Testis (tissue), 3 donors: Measurements from ENCODE around the gene AGAP1. TPM values are rescaled to one million over a fixed set of nuclear protein-coding genes. Genes with fewer than 3 reads are reported as not detected.

Source experiments
- DNase-seq: peaks from one replicate; pipeline ENCODE4 v3.0.0-alpha.2; 2019
- H3K27ac ChIP-seq, 2 donors: fragments of 200-600 bp; sonication (generic); one replicate each; pipeline ENCODE4 v1.5.1; 2019
- H3K27me3 ChIP-seq: fragments of 200-600 bp; sonication (generic); one replicate; pipeline ENCODE4 v1.5.1; 2019
- H3K36me3 ChIP-seq: fragments of 200-600 bp; sonication (generic); one replicate; pipeline ENCODE4 v1.5.1; 2017; ENCODE audit warnings: low read depth; ENCODE audit errors: missing control alignments
- H3K4me1 ChIP-seq: fragments of 200-600 bp; sonication (generic); one replicate; pipeline ENCODE4 v1.5.1; 2019
- H3K4me3 ChIP-seq, 2 donors: fragments of 200-600 bp; sonication (generic); one replicate each; pipeline ENCODE4 v1.5.1; 2017 to 2019
- H3K9me3 ChIP-seq: fragments of 200-600 bp; sonication (generic); one replicate; pipeline ENCODE4 v1.5.1; 2017
- CTCF ChIP-seq, 3 experiments: fragments of 450-650 bp in 2 of 3; fragments of 200-600 bp in 1 of 3; sonication (generic) in 1 of 3; IDR thresholded peaks; one replicate each; pipeline ENCODE4 v1.5.1; 2016 to 2019; ENCODE audit warnings: antibody characterized with exemption in 3 of 3, mild to moderate bottlenecking in 2 of 3, moderate library complexity in 1 of 3
- POLR2A ChIP-seq: fragments of 450-650 bp; IDR thresholded peaks from one replicate; pipeline ENCODE4 v1.6.1; 2017; ENCODE audit warnings: antibody characterized with exemption, mild to moderate bottlenecking, moderate library complexity
- whole genome bisulfite sequencing, 2 donors: methylation state at CpG; one replicate each; pipeline ENCODE4 v1.1.5; 2018; 5-methylcytosine and 5-hydroxymethylcytosine counted together
- intact Hi-C: fragments of 100-400 bp; cut with DNase I; formaldehyde crosslinking; loops from one replicate; pipeline ENCODE4 v1.15.1; 2023; ENCODE audit warnings: low total_unique reads
- polyA plus RNA-seq: library from polyadenylated mRNA; stranded (reverse); fragments of 350-450 nt; fragmentation: Illumina TruSeq; extraction: RNeasy Lipid Tissue Mini Kit (QIAGEN cat#74804); gene quantifications from one replicate; pipeline ENCODE4 v1.2.3, GENCODE V29; 2014; ENCODE audit warnings: low read depth, low replicate concordance; ENCODE audit not compliant: insufficient read depth
- total RNA-seq, 2 donors: library from RNA; depleted of rRNA; stranded (reverse); fragments of >200 nt; gene quantifications; one replicate each; pipeline ENCODE4 v1.2.3, GENCODE V29; 2016

The AGAP1 gene
- total and polyA plus RNA-seq, 3 donors from 2014 or later, result 21.4 to 45.5 (median 40.7) TPM

GRCh38 chr2:235960011-235960715, 466.3 kb downstream of the AGAP1 start:
- H3K9me3 ChIP-seq, result no peaks in the 10 kb centered on the region
- H3K4me3 ChIP-seq, result no peak overlapping the region
- no peak overlapping the region for H3K27ac ChIP-seq
- DNase-seq, result no peak
- intact Hi-C loops, result no loop called here
- WGBS, 2 donors, result 94 to 97% methylated on average over 15 to 21 of the region's 21 CpGs
- TF ChIP-seq POLR2A, result no peak
- TF ChIP-seq CTCF (IDR thresholded peaks at IDR 0.05), result no peak
- no peaks in the 10 kb centered on the region for H3K36me3 ChIP-seq
- H3K4me1 ChIP-seq, result no peaks in the 10 kb centered on the region
- H3K27me3 ChIP-seq, result no peaks in the 10 kb centered on the region

GRCh38 chr2:235960716-235961640, 467.1 kb downstream of the AGAP1 start:
- 96 to 98% methylated on average over 27 to 31 of the region's 31 CpGs for WGBS, 2 donors

GRCh38 chr2:235961711-235962110, 467.9 kb downstream of the AGAP1 start:
- H3K4me3 ChIP-seq, result no peak overlapping the region
- no peaks in the 10 kb centered on the region for H3K36me3 ChIP-seq
- H3K4me1 ChIP-seq, result no peaks in the 10 kb centered on the region
- no peak for DNase-seq
- H3K27ac ChIP-seq, result no peak overlapping the region
- H3K27me3 ChIP-seq, result no peaks in the 10 kb centered on the region
- H3K9me3 ChIP-seq, result no peaks in the 10 kb centered on the region
- 92 to 96% methylated on average over 10 to 12 of the region's 12 CpGs for WGBS, 2 donors
- no peak for TF ChIP-seq CTCF (IDR thresholded peaks at IDR 0.05)
- TF ChIP-seq POLR2A, result no peak
- intact Hi-C loops, result no loop called here

More at GRCh38 chr2:235960716-235961640, 467.1 kb downstream of the AGAP1 start:
- Histone ChIP-seq H3K4me3 (no peak overlapping the region), H3K4me1 (no peaks in the 10 kb centered on the region), H3K27ac (no peak overlapping the region), H3K9me3 (no peaks in the 10 kb centered on the region), H3K27me3 (no peaks in the 10 kb centered on the region), H3K36me3 (no peaks in the 10 kb centered on the region)
- DNase-seq, result no peak
- no peak for TF ChIP-seq CTCF (IDR thresholded peaks at IDR 0.05)
- TF ChIP-seq POLR2A, result no peak
- intact Hi-C loops, result no loop called here

- TF ChIP-seq CTCF (IDR thresholded peaks at IDR 0.05) (no peak), POLR2A (no peak)
- Histone ChIP-seq H3K4me1 (no peaks in the 10 kb centered on the region), H3K36me3 (no peaks in the 10 kb centered on the region), H3K27ac (no peak overlapping the region), H3K4me3 (no peak overlapping the region), H3K9me3 (no peaks in the 10 kb centered on the region), H3K27me3 (no peaks in the 10 kb centered on the region)
- intact Hi-C loops, result no loop called here
- WGBS, 2 donors, result 80 to 86% methylated on average over 17 of the region's 17 CpGs
- DNase-seq, result peak; percentile 39
Measured at GRCh38 chr2:235963853-235964577, 470.2 kb downstream of the AGAP1 start.
